Activated CD4-positive, alpha-beta T cell treated with anti-CD3 and anti-CD28 coated beads for 36 hours (primary cell): Measurements from ENCODE around the gene CREB1. TPM values are rescaled to one million over a fixed set of nuclear protein-coding genes. Genes with fewer than 3 reads are reported as not detected.

Experiments used
- ATAC-seq: fragments of 200-7000 bp; cut with Tn5 transposase; one replicate; pipeline ENCODE4 v1.10.0; 2021; ENCODE audit warnings: mild to moderate bottlenecking, moderate library complexity
- CTCF ChIA-PET: fragments of 350-600 bp; sonication (Branson Sonifier 250); formaldehyde crosslinking; loops from one replicate; lab custom pipeline; 2021; ENCODE audit warnings: antibody characterized with exemption; lab: Charles Lee
- POLR2A ChIA-PET: fragments of 350-600 bp; sonication (Branson Sonifier 250); formaldehyde crosslinking; loops from one replicate; lab custom pipeline; 2021; ENCODE audit warnings: antibody characterized with exemption, inconsistent platforms; lab: Charles Lee
- DNase-seq: peaks from one replicate; pipeline ENCODE4 v3.0.0-alpha.2; 2020
- H3K27ac Mint-ChIP-seq: one replicate; pipeline ENCODE4 v1.8.0; 2021; ENCODE audit warnings: mixed read lengths
- H3K27me3 Mint-ChIP-seq: one replicate; pipeline ENCODE4 v1.8.0; 2021; ENCODE audit warnings: mixed read lengths
- H3K36me3 Mint-ChIP-seq: one replicate; pipeline ENCODE4 v1.8.0; 2021; ENCODE audit warnings: low read depth, mixed read lengths
- H3K4me1 Mint-ChIP-seq: one replicate; pipeline ENCODE4 v1.8.0; 2021; ENCODE audit warnings: mixed read lengths
- H3K4me3 Mint-ChIP-seq: one replicate; pipeline ENCODE4 v1.8.0; 2021; ENCODE audit warnings: mild to moderate bottlenecking, moderate library complexity, mixed read lengths
- H3K9me3 Mint-ChIP-seq: one replicate; pipeline ENCODE4 v1.8.0; 2021; ENCODE audit warnings: low read depth, mixed read lengths
- intact Hi-C, 2 experiments: fragments of 100-400 bp; cut with DNase I in 1 of 2; cut with micrococcal nuclease in 1 of 2; formaldehyde crosslinking; loops; one replicate each; pipeline versions ENCODE4 v1.14.2 to v1.15.1; 2022 to 2024; cut with DNase I, micrococcal nuclease
- total RNA-seq, 2 experiments: library from RNA; stranded (reverse); gene quantifications; one replicate each; pipeline ENCODE4 v1.2.3, GENCODE V29; 2021

CREB1 gene
- total RNA-seq, 2 experiments from 2014 or later: 85.4 to 136 TPM

- POLR2A ChIA-PET: no interaction called here
- no peak overlapping the region for H3K4me3 Mint-ChIP-seq
- H3K27ac Mint-ChIP-seq: peak overlapping the region; percentile 11
Measured at GRCh38 chr2:207539470-207539869, 9.7 kb downstream of the CREB1 start.

DNA sequence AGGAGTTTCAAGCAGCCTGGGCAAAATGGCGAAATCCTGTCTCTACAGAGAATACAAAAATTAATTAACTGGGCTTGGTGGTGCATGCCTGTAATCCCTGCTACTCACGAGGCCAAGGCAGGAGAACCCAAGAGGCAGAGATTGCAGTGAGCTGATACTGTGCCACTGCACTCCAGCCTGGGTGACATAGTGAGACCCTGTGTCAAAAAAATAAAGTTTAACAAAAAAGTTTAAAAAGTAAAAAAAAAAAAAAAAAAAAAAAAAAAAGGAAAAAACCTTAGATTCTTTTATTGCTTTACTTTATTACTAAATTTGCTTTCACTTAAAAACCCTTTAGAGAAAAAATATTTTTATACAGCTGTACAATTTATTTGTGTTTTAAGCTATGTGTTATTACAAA, 10.7 kb downstream of the CREB1 start:
- DNase-seq (no peak), ATAC-seq (no peak)
- H3K4me1 Mint-ChIP-seq: peaks cover 64% of the 10 kb centered on the region
- H3K36me3 Mint-ChIP-seq: peaks cover 32% of the 10 kb centered on the region
- no peak overlapping the region for H3K4me3 Mint-ChIP-seq
- intact Hi-C loops: no loop called here
- ChIA-PET CTCF (interaction anchor here (2.4 kb wide), 1 partner anchor 10 kb away, joined by 9 read pairs; the partner anchor contains the start of gene CREB1), POLR2A (interaction anchor here (0.7 kb wide), 1 partner anchor 469 kb away, joined by 3 read pairs; no protein-coding TSS in a partner anchor)
- H3K27ac Mint-ChIP-seq: no peak overlapping the region
- H3K27me3 Mint-ChIP-seq: no peaks in the 10 kb centered on the region
- no peaks in the 10 kb centered on the region for H3K9me3 Mint-ChIP-seq

More at GRCh38 chr2:207539470-207539869, 9.7 kb downstream of the CREB1 start:
- Mint-ChIP-seq H3K27me3 (no peaks in the 10 kb centered on the region), H3K9me3 (no peaks in the 10 kb centered on the region), H3K4me1 (peaks cover 66% of the 10 kb centered on the region), H3K36me3 (peaks cover 26% of the 10 kb centered on the region)
- CTCF ChIA-PET: interaction anchor here (0.6 to 2.4 kb wide), 3 partner anchors 9 to 413 kb away, joined by 4 to 9 read pairs (median 4); partner anchors contain the start of gene CREB1
- intact Hi-C loops: loop anchor here in 1 of 2 experiments (10.0 kb wide), 1 partner anchor 485 kb away; the partner anchor contains the start of gene PLEKHM3
- DNase-seq: no peak
- no peak for ATAC-seq

DNA sequence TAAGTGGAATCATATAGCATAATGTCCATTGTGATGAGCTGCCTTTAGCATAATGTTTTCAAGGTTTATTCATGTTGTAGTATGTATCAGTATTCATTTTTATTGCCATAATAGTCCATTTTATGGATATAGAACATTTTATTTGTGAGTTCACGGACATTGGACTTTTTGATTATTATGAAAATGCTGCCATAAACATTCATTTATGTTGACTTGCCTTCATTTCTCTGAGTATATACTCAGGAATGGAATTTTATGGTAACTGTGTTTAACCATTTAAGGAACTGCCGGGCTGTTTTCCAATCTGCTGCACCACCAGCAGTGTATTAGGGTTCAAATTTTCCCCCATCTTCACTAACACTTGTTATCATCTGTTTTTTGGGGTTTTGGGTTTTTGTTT, 12.2 kb downstream of the CREB1 start:
- CTCF ChIA-PET: interaction anchor here (1.3 kb wide), 1 partner anchor 8 kb away, joined by 5 read pairs; no protein-coding TSS in a partner anchor
- POLR2A ChIA-PET: no interaction called here
- Mint-ChIP-seq H3K4me3 (no peak overlapping the region), H3K27me3 (no peaks in the 10 kb centered on the region), H3K27ac (no peak overlapping the region), H3K9me3 (no peaks in the 10 kb centered on the region), H3K36me3 (peaks cover 40% of the 10 kb centered on the region), H3K4me1 (peaks cover 72% of the 10 kb centered on the region)
- ATAC-seq (no peak), DNase-seq (no peak)
- intact Hi-C loops: no loop called here

DNA sequence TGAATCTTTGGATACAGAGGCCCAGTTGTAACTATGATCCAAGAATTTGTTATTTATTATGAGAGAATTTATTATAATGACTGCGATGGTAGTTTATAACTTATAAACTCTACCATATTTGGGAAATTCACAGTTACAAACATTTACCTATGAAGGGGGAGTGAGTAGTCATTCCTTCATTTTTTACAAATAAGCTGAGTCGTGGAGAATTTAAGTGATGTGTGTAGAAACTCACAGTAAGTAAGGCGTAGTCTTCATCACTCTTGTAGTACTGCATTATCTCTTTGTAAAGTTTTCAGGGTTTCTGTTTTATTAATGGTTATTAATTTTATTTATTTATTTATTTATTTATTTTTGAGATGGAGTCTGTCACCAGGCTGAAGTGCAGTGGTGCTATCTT, 13.5 kb downstream of the CREB1 start:
- DNase-seq (no peak), ATAC-seq (no peak)
- H3K27me3 Mint-ChIP-seq: no peaks in the 10 kb centered on the region
- no peak overlapping the region for H3K4me3 Mint-ChIP-seq
- intact Hi-C loops: no loop called here
- no peak overlapping the region for H3K27ac Mint-ChIP-seq
- CTCF ChIA-PET: interaction anchor here (1.3 kb wide), 1 partner anchor 10 kb away, joined by 5 read pairs; no protein-coding TSS in a partner anchor
- POLR2A ChIA-PET: no interaction called here
- H3K4me1 Mint-ChIP-seq: peaks cover 66% of the 10 kb centered on the region
- peaks cover 41% of the 10 kb centered on the region for H3K36me3 Mint-ChIP-seq
- H3K9me3 Mint-ChIP-seq: no peaks in the 10 kb centered on the region

- intact Hi-C loops: no loop called here
- ChIA-PET POLR2A (no interaction called here), CTCF (interaction anchor here (0.6 to 1.5 kb wide), 4 partner anchors 9 to 35 kb away, joined by 3 to 5 read pairs (median 4); no protein-coding TSS in a partner anchor)
- Mint-ChIP-seq H3K9me3 (no peaks in the 10 kb centered on the region), H3K36me3 (peaks cover 31% of the 10 kb centered on the region), H3K27me3 (no peaks in the 10 kb centered on the region), H3K4me1 (peaks cover 77% of the 10 kb centered on the region), H3K27ac (peak overlapping the region; percentile 56), H3K4me3 (no peak overlapping the region)
- DNase-seq: no peak
- ATAC-seq: no peak
Measured at GRCh38 chr2:207546822-207547221, 17.1 kb downstream of the CREB1 start.

- Mint-ChIP-seq H3K4me1 (peaks cover 68% of the 10 kb centered on the region), H3K4me3 (no peak overlapping the region), H3K27me3 (no peaks in the 10 kb centered on the region), H3K36me3 (peaks cover 28% of the 10 kb centered on the region), H3K9me3 (no peaks in the 10 kb centered on the region), H3K27ac (no peak overlapping the region)
- ATAC-seq: no peak
- DNase-seq: no peak
- ChIA-PET CTCF (interaction anchor here (1.2 to 1.8 kb wide), 2 partner anchors 11 to 16 kb away, joined by 4 read pairs; no protein-coding TSS in a partner anchor), POLR2A (interaction anchor here (0.6 kb wide), 1 partner anchor 719 kb away, joined by 3 read pairs; no protein-coding TSS in a partner anchor)
- intact Hi-C loops: no loop called here
Measured at GRCh38 chr2:207549145-207549544, 19.4 kb downstream of the CREB1 start.

DNA sequence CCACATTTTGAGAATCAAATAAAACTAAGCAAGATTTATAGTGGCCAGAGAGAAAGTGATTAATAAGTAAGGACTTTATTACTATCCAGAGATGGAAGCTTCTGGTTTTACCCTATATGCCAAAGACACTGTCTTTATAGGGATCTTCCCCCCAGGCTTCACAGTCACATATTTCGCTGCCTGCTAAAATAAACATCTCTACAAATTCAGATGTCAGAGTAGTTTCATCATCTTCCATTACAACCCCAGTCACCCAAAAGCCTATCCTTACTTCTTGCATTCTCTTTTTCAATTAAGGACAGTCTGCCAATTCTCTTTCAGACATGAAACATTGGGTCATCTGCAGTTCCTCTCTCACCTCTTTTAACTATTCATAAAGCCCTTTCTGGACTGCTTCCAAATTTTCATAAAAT, 28.3 kb downstream of the CREB1 start:
- no peak overlapping the region for H3K4me3 Mint-ChIP-seq
- POLR2A ChIA-PET: no interaction called here
- H3K36me3 Mint-ChIP-seq: peaks cover 50% of the 10 kb centered on the region
- no peak overlapping the region for H3K27ac Mint-ChIP-seq
- ATAC-seq (no peak), DNase-seq (no peak)
- no peaks in the 10 kb centered on the region for H3K27me3 Mint-ChIP-seq
- H3K9me3 Mint-ChIP-seq: no peaks in the 10 kb centered on the region
- intact Hi-C loops: no loop called here
- CTCF ChIA-PET: interaction anchor here (0.9 kb wide), 1 partner anchor 10 kb away, joined by 4 read pairs; no protein-coding TSS in a partner anchor
- peaks cover 11% of the 10 kb centered on the region for H3K4me1 Mint-ChIP-seq

- ATAC-seq: no peak
Measured at GRCh38 chr2:207561386-207562080, 31.8 kb downstream of the CREB1 start.

DNA sequence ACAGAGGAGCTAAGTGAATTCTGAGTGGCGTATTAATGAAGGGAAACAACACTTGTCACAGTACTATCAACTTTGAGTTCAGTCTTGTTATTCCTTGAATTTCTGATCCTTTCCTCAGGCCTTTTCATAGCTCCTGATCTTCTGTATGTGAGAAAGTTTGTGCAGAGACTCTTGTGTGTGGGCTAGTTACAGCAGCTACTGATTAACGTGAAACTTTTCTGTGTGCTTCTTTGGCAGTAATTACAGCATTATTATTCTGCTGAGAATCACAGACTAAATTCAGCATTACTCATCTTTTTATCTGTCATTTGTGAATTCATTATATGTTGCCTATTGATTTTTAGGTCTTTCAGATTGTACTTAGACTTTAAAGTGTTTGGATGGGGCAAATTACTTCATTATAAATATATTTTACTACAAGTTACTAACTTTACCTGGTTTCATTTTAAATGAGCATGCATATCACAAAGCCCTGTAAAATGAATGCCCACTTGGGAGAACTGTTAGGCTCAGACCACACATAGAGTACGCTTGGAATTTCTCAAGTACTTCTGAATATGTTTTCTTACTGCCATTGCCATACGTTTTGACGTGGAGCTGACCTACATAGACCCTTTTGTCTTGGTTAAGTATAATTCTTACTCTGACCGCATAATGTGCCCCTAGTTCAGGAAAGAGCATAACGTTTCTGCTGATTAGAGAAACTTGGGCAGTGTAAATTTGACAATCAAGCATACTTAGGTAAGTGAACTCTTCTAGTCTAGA, 36.2 kb downstream of the CREB1 start:
- intact Hi-C loops: no loop called here
- H3K4me1 Mint-ChIP-seq: peaks cover 22% of the 10 kb centered on the region
- ChIA-PET CTCF (interaction anchor here (0.8 kb wide), 1 partner anchor 33 kb away, joined by 3 read pairs; no protein-coding TSS in a partner anchor), POLR2A (no interaction called here)
- H3K27ac Mint-ChIP-seq: no peak overlapping the region
- peaks cover 57% of the 10 kb centered on the region for H3K36me3 Mint-ChIP-seq
- no peaks in the 10 kb centered on the region for H3K9me3 Mint-ChIP-seq
- no peak for ATAC-seq
- no peaks in the 10 kb centered on the region for H3K27me3 Mint-ChIP-seq
- no peak overlapping the region for H3K4me3 Mint-ChIP-seq
- no peak for DNase-seq

More at GRCh38 chr2:207561386-207562080, 31.8 kb downstream of the CREB1 start:
- peaks cover 12% of the 10 kb centered on the region for H3K4me1 Mint-ChIP-seq
- H3K4me3 Mint-ChIP-seq: no peak overlapping the region
- no peak for DNase-seq
- H3K27ac Mint-ChIP-seq: no peak overlapping the region
- CTCF ChIA-PET: no interaction called here
- H3K36me3 Mint-ChIP-seq: peaks cover 53% of the 10 kb centered on the region
- POLR2A ChIA-PET: no interaction called here
- H3K9me3 Mint-ChIP-seq: no peaks in the 10 kb centered on the region
- intact Hi-C loops: no loop called here
- no peaks in the 10 kb centered on the region for H3K27me3 Mint-ChIP-seq

- ChIA-PET POLR2A (interaction anchor here (0.7 to 0.8 kb wide), 3 partner anchors 313 to 1346 kb away, joined by 3 read pairs; no protein-coding TSS in a partner anchor), CTCF (interaction anchor here (1.0 to 1.7 kb wide), 3 partner anchors 10 to 767 kb away, joined by 3 to 4 read pairs (median 3); no protein-coding TSS in a partner anchor)
- no peak for DNase-seq
- Mint-ChIP-seq H3K27me3 (no peaks in the 10 kb centered on the region), H3K4me1 (peaks cover 28% of the 10 kb centered on the region), H3K27ac (no peak overlapping the region), H3K4me3 (no peak overlapping the region), H3K9me3 (no peaks in the 10 kb centered on the region), H3K36me3 (peaks cover 52% of the 10 kb centered on the region)
- intact Hi-C loops: no loop called here
- no peak for ATAC-seq
Measured at GRCh38 chr2:207567671-207568070, 37.9 kb downstream of the CREB1 start.

DNA sequence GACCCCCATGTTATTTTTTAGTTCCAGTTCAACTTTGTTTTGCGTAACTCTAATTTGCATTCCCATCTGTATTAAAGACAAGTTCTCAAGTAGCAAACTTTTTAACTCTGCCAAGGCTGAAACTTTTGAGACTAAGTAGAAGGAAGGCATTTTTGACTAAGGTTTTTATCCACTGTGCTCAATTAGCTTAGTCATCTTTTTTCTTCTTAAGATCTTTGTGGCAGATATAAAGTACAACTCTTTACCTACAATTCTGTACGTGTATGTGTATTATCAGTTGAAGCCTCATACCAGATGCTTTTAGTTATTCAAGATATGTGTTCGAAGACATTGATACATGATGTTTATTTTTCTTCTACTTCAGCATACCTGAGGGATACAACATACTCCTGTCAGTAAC, 41.6 kb downstream of the CREB1 start:
- H3K4me1 Mint-ChIP-seq: peaks cover 29% of the 10 kb centered on the region
- H3K27me3 Mint-ChIP-seq: no peaks in the 10 kb centered on the region
- ATAC-seq (no peak), DNase-seq (no peak)
- CTCF ChIA-PET: no interaction called here
- no peak overlapping the region for H3K27ac Mint-ChIP-seq
- no peak overlapping the region for H3K4me3 Mint-ChIP-seq
- intact Hi-C loops: no loop called here
- no peaks in the 10 kb centered on the region for H3K9me3 Mint-ChIP-seq
- peaks cover 61% of the 10 kb centered on the region for H3K36me3 Mint-ChIP-seq
- POLR2A ChIA-PET: no interaction called here
